ENCODE data around the gene JMJD4. TPM values are rescaled to one million over a fixed set of nuclear protein-coding genes. Genes with fewer than 3 reads are reported as not detected.

JMJD4 gene
- total and polyA plus RNA-seq, 2 of the 4 experiments (the other 2 are of a cell fraction), result 24.6 to 28.5 TPM

GRCh38 chr1:227729881-227730629, 5.0 kb downstream of the JMJD4 start:
- WGBS, 2 experiments (ENCODE audit: extremely low coverage in 2 of 2, insufficient read length in 1 of 2), result 16% methylated on average over 5 of the region's 13 CpGs; no CpG with 5 or more reads in 1 of the 2 experiments
- Histone ChIP-seq H4K91ac (ENCODE audit: insufficient read depth, low read depth, low read length) (no peak overlapping the region), H3K27me3 (ENCODE audit: control insufficient read depth, insufficient read depth, low read length) (no peaks in the 10 kb centered on the region), H3K4me1 (ENCODE audit: control insufficient read depth, insufficient read depth, low read length) (peaks cover 5% of the 10 kb centered on the region), H2AFZ (replicated peaks; ENCODE audit: low read length, poor library complexity) (peak overlapping the region; percentile 37), H3K4me2 (ENCODE audit: low read depth, low read length) (no peak overlapping the region), H3K14ac (replicated peaks; ENCODE audit: low read depth, low read length) (no peak overlapping the region), H2AK9ac (replicated peaks; ENCODE audit: low read depth, low read length, poor library complexity) (peak overlapping the region; percentile 23), H4K5ac (ENCODE audit: low read depth, low read length) (no peak overlapping the region), H2BK120ac (ENCODE audit: low read depth, low read length) (no peak overlapping the region), H3K4ac (ENCODE audit: low read depth, low read length) (no peak overlapping the region), H3K79me1 (ENCODE audit: low read depth in 1 of 2, low read length in 2 of 2) (peaks cover 3 to 21% of the 10 kb centered on the region in 2 experiments; a peak in 2 of 4 replicates), H3K9me3 (ENCODE audit: control insufficient read depth, insufficient read depth, low read length) (no peaks in the 10 kb centered on the region), H3K9ac (ENCODE audit: low read depth, low read length) (no peak overlapping the region), H2BK15ac (ENCODE audit: low read depth, low read length) (no peak overlapping the region), H2AK5ac (ENCODE audit: low read depth, low read length) (0 out of 2 replicates have a peak overlapping the region, but pooled peaks have one; percentile 4), H3K18ac (ENCODE audit: low read depth, low read length) (no peak overlapping the region), H3K23ac (ENCODE audit: low read depth, low read length) (peak overlapping the region; percentile 69; the same call in 1 of the 2 replicates), H3K36me3 (ENCODE audit: control insufficient read depth, insufficient read depth, low read length) (peaks cover 16% of the 10 kb centered on the region; the same call in 1 of the 2 replicates), H2BK5ac (ENCODE audit: low read depth, low read length, poor library complexity, severe bottlenecking) (no peak overlapping the region), H2BK20ac (ENCODE audit: low read depth, low read length) (no peak overlapping the region), H3K9me1 (ENCODE audit: insufficient read depth, low read length) (no peaks in the 10 kb centered on the region; the same call in 1 of the 2 replicates), H4K20me1 (ENCODE audit: insufficient read depth, low read length) (peaks cover 18% of the 10 kb centered on the region), H3K4me3 (ENCODE audit: insufficient read depth, low read depth, low read length) (no peak overlapping the region), H4K8ac (ENCODE audit: low read depth in 2 of 2, low read length in 2 of 2) (no peak overlapping the region), H3K27ac (ENCODE audit: insufficient read depth, low read length) (no peak overlapping the region), H3K56ac (ENCODE audit: extremely low read depth, insufficient read depth, low read length) (no peak overlapping the region)
- BruUV-seq (replicated peaks), result no TSS peak
- ChIA-PET POLR2A (ENCODE audit: unreplicated experiment) (no interaction called here), CTCF (interaction anchor here (0.6 to 1.2 kb wide), 3 partner anchors 32 to 167 kb away, joined by 4 to 7 read pairs (median 5); no protein-coding TSS in a partner anchor)
- DNase-seq (peak; percentile 64), ATAC-seq (ENCODE audit: low read depth) (peak; percentile 56)
- dilution Hi-C loops (cut with HindIII; ENCODE audit: low sequenced_read_pairs, unreplicated experiment) (no loop called here), in situ Hi-C loops (cut with MboI; ENCODE audit: low sequenced_read_pairs) (no loop called here), intact Hi-C loops (cut with micrococcal nuclease) (loop anchor here (1.0 to 5.0 kb wide), 3 partner anchors 168 to 225 kb away; partner anchors contain the start of gene ZNF678)
- TF ChIP-seq ELK1 (IDR thresholded peaks at IDR 0.05; ENCODE audit: borderline replicate concordance, low read depth, low read length) (no peak), FOS (IDR thresholded peaks at IDR 0.05; ENCODE audit: low read depth, low read length) (no peak), RCOR1 (IDR thresholded peaks at IDR 0.05; ENCODE audit: insufficient replicate concordance, low read length) (no peak), MAZ (IDR thresholded peaks at IDR 0.05; ENCODE audit: borderline replicate concordance, low read depth, low read length) (peak; percentile 42; the same call in 1 of the 2 replicates), NFE2L2 (IDR thresholded peaks at IDR 0.05; ENCODE audit: low read depth, low read length) (no peak), RFX5 (IDR thresholded peaks at IDR 0.05; ENCODE audit: low read depth, low read length) (no peak), BHLHE40 (IDR thresholded peaks at IDR 0.05; ENCODE audit: low read depth, low read length) (no peak), USF2 (IDR thresholded peaks at IDR 0.05; ENCODE audit: low read depth, low read length) (no peak), CTCF (conservative IDR thresholded peaks at IDR 0.05; ENCODE audit: low read depth, low read length) (peak; percentile 81), CHD1 (IDR thresholded peaks at IDR 0.05; ENCODE audit: low read depth, low read length) (no peak), CEBPB (IDR thresholded peaks at IDR 0.05; ENCODE audit: low read depth, low read length) (no peak), MXI1 (IDR thresholded peaks at IDR 0.05; ENCODE audit: borderline replicate concordance, low read depth, low read length) (no peak), MAFK (IDR thresholded peaks at IDR 0.05; ENCODE audit: low read depth, low read length) (peak; percentile 56; the same call in 1 of the 2 replicates), POLR2A (IDR thresholded peaks at IDR 0.05; ENCODE audit: low read depth, low read length) (no peak)
